HepG2 (cell line): ENCODE data around the gene BRD8. TPM values are rescaled to one million over a fixed set of nuclear protein-coding genes. Genes with fewer than 3 reads are reported as not detected.

ENCODE experiments used
- ATAC-seq: fragments of 200-7000 bp; cut with Tn5 transposase; 3 replicates; pipeline ENCODE4 v1.9.1; 2020; ENCODE audit warnings: mild to moderate bottlenecking, moderate library complexity
- BruUV-seq: library from RNA; stranded (reverse); fragments of 400-500 nt; replicated peaks from 2 replicates; lab custom pipeline; 2021; lab: Mats Ljungman, UMichigan
- CTCF ChIA-PET: fragments of 300-600 bp; formaldehyde crosslinking; extraction: SDS; loops from one replicate; lab custom pipeline; 2021; ENCODE audit warnings: low total read pairs, inconsistent platforms, low intra/inter-chr PET ratio; lab: Yijun Ruan, JAX
- POLR2A ChIA-PET: fragments of 350-600 bp; sonication (Branson Sonifier 250); formaldehyde crosslinking; loops from one replicate; lab custom pipeline; 2020; ENCODE audit warnings: antibody characterized with exemption, inconsistent platforms; lab: Yijun Ruan, JAX
- DNase-seq: peaks from one replicate; pipeline ENCODE4 v3.0.0-alpha.2; 2015; ENCODE audit warnings: low spot score
- FAIRE-seq: peaks from 3 replicates; lab custom pipeline; 2011; peaks lifted over from hg19 to GRCh38; lab: Jason Lieb, UNC
- H2AFZ ChIP-seq: one replicate; pipeline ENCODE4 v1.6.1; 2011; ENCODE audit warnings: low read length, inconsistent platforms
- H3K27ac ChIP-seq: fragments of 300-600 bp; 3 replicates; pipeline ENCODE4 v1.8.0; 2011; ENCODE audit warnings: mixed run types, mild to moderate bottlenecking, mixed read lengths, low read length, inconsistent platforms; ENCODE audit not compliant: insufficient read depth; ENCODE audit errors: extremely low read length
- H3K27me3 ChIP-seq, 2 experiments: fragments of 200-600 bp in 1 of 2; 2 replicates in 1 of 2; 3 replicates in 1 of 2; pipeline versions ENCODE4 v1.6.0 to v1.8.0; 2011; ENCODE audit warnings: low read length in 2 of 2, mild to moderate bottlenecking in 2 of 2, moderate library complexity in 2 of 2, inconsistent platforms in 1 of 2; ENCODE audit not compliant: insufficient read depth in 2 of 2, control insufficient read depth in 1 of 2
- H3K36me3 ChIP-seq, 2 experiments: fragments of 200-600 bp in 1 of 2; replicated peaks in 1 of 2; 2 replicates in 1 of 2; 3 replicates in 1 of 2; pipeline versions ENCODE4 v1.5.1 to v1.8.0; 2011; ENCODE audit warnings: low read length in 2 of 2, inconsistent platforms in 1 of 2; ENCODE audit not compliant: insufficient read depth in 2 of 2, control insufficient read depth in 1 of 2
- H3K4me1 ChIP-seq: 2 replicates; pipeline ENCODE4 v1.5.1; 2012; ENCODE audit warnings: low read length, inconsistent platforms; ENCODE audit not compliant: insufficient read depth
- H3K4me2 ChIP-seq: 2 replicates; pipeline ENCODE4 v1.6.0; 2011; ENCODE audit warnings: low read depth, low read length, inconsistent platforms
- H3K4me3 ChIP-seq, 3 experiments: fragments of 200-600 bp in 1 of 3; sonication (generic), shearing (Covaris generic) in 1 of 3; replicated peaks in 1 of 3; 2 replicates each; pipeline ENCODE4 v1.5.1; 2011 to 2016; ENCODE audit warnings: low read length in 3 of 3, inconsistent platforms in 2 of 3, low read depth in 2 of 3, mild to moderate bottlenecking in 2 of 3, control low read depth in 1 of 3, mixed read lengths in 1 of 3; ENCODE audit not compliant: insufficient read depth in 1 of 3
- H3K79me2 ChIP-seq: one replicate; pipeline ENCODE4 v1.6.1; 2011; ENCODE audit warnings: low read length, inconsistent platforms; ENCODE audit not compliant: insufficient read depth
- H3K9ac ChIP-seq: 2 replicates; pipeline ENCODE4 v1.6.0; 2011; ENCODE audit warnings: mild to moderate bottlenecking, low read depth, low read length, inconsistent platforms; ENCODE audit not compliant: insufficient read depth
- H3K9me3 ChIP-seq: 2 replicates; pipeline ENCODE4 v1.5.1; 2012; ENCODE audit warnings: mild to moderate bottlenecking, low read length
- H4K20me1 ChIP-seq: 2 replicates; pipeline ENCODE4 v1.6.0; 2011; ENCODE audit warnings: inconsistent platforms, mild to moderate bottlenecking, low read length, moderate library complexity; ENCODE audit not compliant: insufficient read depth
- CBX5 ChIP-seq: sonication (generic); formaldehyde crosslinking; IDR thresholded peaks from 2 replicates; pipeline ENCODE4 v1.4.0; 2020; ENCODE audit warnings: missing genetic modification reagents, borderline replicate concordance
- HNRNPLL ChIP-seq: fragments of 200-400 bp; formaldehyde crosslinking; IDR thresholded peaks from 2 replicates; pipeline ENCODE4 v1.6.1; 2017; ENCODE audit warnings: mild to moderate bottlenecking, low read depth, low read length; ENCODE audit not compliant: poor library complexity, severe bottlenecking
- KDM2A ChIP-seq: sonication (generic); formaldehyde crosslinking; IDR thresholded peaks from 2 replicates; pipeline ENCODE4 v1.4.0; 2020; ENCODE audit warnings: low read depth, missing genetic modification reagents, borderline replicate concordance
- NFATC3 ChIP-seq: sonication (generic); formaldehyde crosslinking; IDR thresholded peaks from 2 replicates; pipeline ENCODE4 v1.5.1; 2020; ENCODE audit warnings: mild to moderate bottlenecking, missing genetic modification reagents
- TSC22D2 ChIP-seq: sonication (generic); formaldehyde crosslinking; IDR thresholded peaks from 2 replicates; pipeline ENCODE4 v1.5.1; 2020; ENCODE audit warnings: missing genetic modification reagents, mild to moderate bottlenecking, borderline replicate concordance
- ZNF234 ChIP-seq: sonication (generic); formaldehyde crosslinking; conservative IDR thresholded peaks from 2 replicates; pipeline ENCODE4 v1.5.1; 2020; ENCODE audit warnings: mild to moderate bottlenecking, missing genetic modification reagents
- ZNF44 ChIP-seq: sonication (generic); formaldehyde crosslinking; IDR thresholded peaks from 2 replicates; pipeline ENCODE4 v1.5.1; 2020; ENCODE audit warnings: mild to moderate bottlenecking, missing genetic modification reagents
- ZNF577 ChIP-seq: sonication (generic); formaldehyde crosslinking; IDR thresholded peaks from 2 replicates; pipeline ENCODE4 v1.4.0; 2020; ENCODE audit warnings: mild to moderate bottlenecking, low read depth, missing genetic modification reagents, borderline replicate concordance
- ZNF670 ChIP-seq: sonication (generic); formaldehyde crosslinking; IDR thresholded peaks from 2 replicates; pipeline ENCODE4 v1.8.0; 2022; ENCODE audit warnings: mild to moderate bottlenecking, missing genetic modification reagents, borderline replicate concordance
- WGBS: methylation state at CpG from one replicate; pipeline ENCODE4 v1.1.6; 2017; ENCODE audit warnings: low lambda C conversion rate; 5-methylcytosine and 5-hydroxymethylcytosine counted together
- in situ Hi-C: cut with HindIII; loops from 2 replicates; pipeline ENCODE4 v1.10.0; 2017; ENCODE audit warnings: low pct_unique_long_range_greater_than_20kb; ENCODE audit not compliant: extremely low pct_ligation_motif_present
- intact Hi-C: fragments of 100-400 bp; cut with micrococcal nuclease; formaldehyde crosslinking; loops from one replicate; pipeline ENCODE4 v1.10.0; 2022; ENCODE audit not compliant: unreplicated experiment
- polyA plus RNA-seq, 8 experiments: library from polyadenylated mRNA; depleted of rRNA in 3 of 8; stranded (reverse) in 7 of 8; unstranded in 1 of 8; fragments of >200 nt; fragmentation: Illumina TruSeq in 4 of 8; extraction: Trizol in 4 of 8; gene quantifications; 2 replicates each; pipeline versions ENCODE4 v1.2.1 to v1.2.3, GENCODE V29; 2011 to 2016; ENCODE audit warnings: low read depth in 4 of 8, missing spikeins in 1 of 8, mixed read lengths in 1 of 8; ENCODE audit not compliant: insufficient read depth in 1 of 8
- total RNA-seq, 5 experiments: library from RNA; depleted of rRNA; stranded (reverse); fragments of >200 nt; fragmentation: Illumina TruSeq; extraction: Trizol; gene quantifications; 2 replicates each; pipeline ENCODE4 v1.2.3, GENCODE V29; 2016; ENCODE audit warnings: low read depth in 1 of 5
- TF ChIP-seq, protein P1 (sequence below): sonication (generic); formaldehyde crosslinking; IDR thresholded peaks from 2 replicates; pipeline ENCODE4 v1.5.0; 2020; ENCODE audit warnings: mild to moderate bottlenecking, missing genetic modification reagents

The BRD8 gene
- total and polyA plus RNA-seq, 2 of the 13 experiments (the other 11 are each of a cell fraction or from before 2014, with no cell fraction given): 62.5 to 71.1 TPM

DNA sequence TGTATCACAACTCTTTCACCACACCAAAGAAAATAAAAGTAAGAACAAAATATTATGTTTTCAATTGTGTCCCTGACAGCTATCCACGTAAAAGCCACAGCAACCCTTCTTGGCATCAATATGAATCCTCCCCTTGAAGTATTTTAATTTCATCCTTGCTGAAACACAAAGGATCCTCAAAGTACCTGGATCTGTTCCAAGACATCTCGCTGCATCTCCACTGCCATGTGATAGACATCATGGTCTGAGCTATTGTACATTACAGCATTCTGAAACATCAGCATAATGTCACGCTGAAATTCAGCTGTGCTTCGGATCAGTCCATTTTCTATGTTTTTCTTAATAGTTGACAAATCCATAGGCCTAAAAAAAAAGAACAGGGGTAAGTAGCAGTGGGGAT lies 17.7 kb downstream of the BRD8 start:
- 97% methylated on average over 4 of the region's 4 CpGs for WGBS
- intact Hi-C loops (no loop called here), in situ Hi-C loops (no loop called here)
- FAIRE-seq: no peak
- no peak for DNase-seq
- peaks cover 38 to 86% of the 10 kb centered on the region in 2 experiments for H3K36me3 ChIP-seq
- POLR2A ChIA-PET: no interaction called here
- H3K4me2 ChIP-seq: no peak overlapping the region
- no peak for ATAC-seq
- CTCF ChIA-PET: no interaction called here
- no peaks in the 10 kb centered on the region for H3K4me1 ChIP-seq
- no peak overlapping the region for H3K9ac ChIP-seq
- H3K9me3 ChIP-seq: no peaks in the 10 kb centered on the region
- H3K27me3 ChIP-seq: no peaks in the 10 kb centered on the region; a peak in 1 of 5 replicates
- no peaks in the 10 kb centered on the region for H3K79me2 ChIP-seq
- H3K27ac ChIP-seq: no peak overlapping the region
- no peaks in the 10 kb centered on the region; the same call in 1 of the 2 replicates for H4K20me1 ChIP-seq
- H3K4me3 ChIP-seq: no peak overlapping the region
- H2AFZ ChIP-seq: no peak overlapping the region
- TF ChIP-seq ZNF234 (CRISPR knock-in tag) (no peak), CBX5 (CRISPR knock-in tag) (no peak), NFATC3 (CRISPR knock-in tag) (no peak), ZNF670 (CRISPR knock-in tag) (no peak), KDM2A (CRISPR knock-in tag) (no peak), ZNF577 (CRISPR knock-in tag) (no peak), HNRNPLL (no peak), ZNF44 (CRISPR knock-in tag) (no peak), TSC22D2 (CRISPR knock-in tag) (no peak)
- TF ChIP-seq, protein P1, sequence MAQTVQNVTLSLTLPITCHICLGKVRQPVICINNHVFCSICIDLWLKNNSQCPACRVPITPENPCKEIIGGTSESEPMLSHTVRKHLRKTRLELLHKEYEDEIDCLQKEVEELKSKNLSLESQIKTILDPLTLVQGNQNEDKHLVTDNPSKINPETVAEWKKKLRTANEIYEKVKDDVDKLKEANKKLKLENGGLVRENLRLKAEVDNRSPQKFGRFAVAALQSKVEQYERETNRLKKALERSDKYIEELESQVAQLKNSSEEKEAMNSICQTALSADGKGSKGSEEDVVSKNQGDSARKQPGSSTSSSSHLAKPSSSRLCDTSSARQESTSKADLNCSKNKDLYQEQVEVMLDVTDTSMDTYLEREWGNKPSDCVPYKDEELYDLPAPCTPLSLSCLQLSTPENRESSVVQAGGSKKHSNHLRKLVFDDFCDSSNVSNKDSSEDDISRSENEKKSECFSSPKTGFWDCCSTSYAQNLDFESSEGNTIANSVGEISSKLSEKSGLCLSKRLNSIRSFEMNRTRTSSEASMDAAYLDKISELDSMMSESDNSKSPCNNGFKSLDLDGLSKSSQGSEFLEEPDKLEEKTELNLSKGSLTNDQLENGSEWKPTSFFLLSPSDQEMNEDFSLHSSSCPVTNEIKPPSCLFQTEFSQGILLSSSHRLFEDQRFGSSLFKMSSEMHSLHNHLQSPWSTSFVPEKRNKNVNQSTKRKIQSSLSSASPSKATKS (CRISPR knock-in tag): no peak
- no TSS peak for BruUV-seq
